ENCODE data around the gene ELL. TPM values are rescaled to one million over a fixed set of nuclear protein-coding genes. Genes with fewer than 3 reads are reported as not detected.

The ELL gene
- total RNA-seq, 1 donor from 2014 or later = 12.3 TPM

Other genes starting within 250 kb of the ELL start
- under 0.01 and 0.17 TPM in 2 replicates for gene IQCN, start 247.6 kb downstream of the ELL start, total RNA-seq
- 122 and 173 TPM in 2 replicates for gene JUND, start 240.4 kb downstream of the ELL start, total RNA-seq
- gene LSM4, start 199.0 kb downstream of the ELL start, total RNA-seq = 88.5 and 185 TPM in 2 replicates
- 28.2 and 29.6 TPM in 2 replicates for gene PGPEP1, start 181.5 kb downstream of the ELL start, total RNA-seq
- gene GDF15, start 135.9 kb downstream of the ELL start, total RNA-seq = 106 and 152 TPM in 2 replicates
- gene LRRC25, start 124.4 kb downstream of the ELL start, total RNA-seq = not detected in 2 replicates
- 88.8 and 96.7 TPM in 2 replicates for gene SSBP4, start 102.7 kb downstream of the ELL start, total RNA-seq
- 35.4 and 69.7 TPM in 2 replicates for gene ISYNA1, start 83.9 kb downstream of the ELL start, total RNA-seq
- gene FKBP8, start 21.5 kb upstream of the ELL start, total RNA-seq = 216 and 253 TPM in 2 replicates
- 58.0 and 91.2 TPM in 2 replicates for gene KXD1, start 35.8 kb upstream of the ELL start, total RNA-seq
- 755 and 1,061 TPM in 2 replicates for gene UBA52, start 49.8 kb upstream of the ELL start, total RNA-seq
- gene REX1BD, start 66.7 kb upstream of the ELL start, total RNA-seq = 75.5 and 91.2 TPM in 2 replicates
- not detected in 2 replicates for gene CRLF1, start 84.7 kb upstream of the ELL start, total RNA-seq
- gene TMEM59L, start 90.8 kb upstream of the ELL start, total RNA-seq = under 0.01 TPM in 1 of 2 replicates, not detected in the other
- gene KLHL26, start 115.0 kb upstream of the ELL start, total RNA-seq = 1.9 and 9.1 TPM in 2 replicates
- 1.2 and 1.8 TPM in 2 replicates for gene CRTC1, start 161.6 kb upstream of the ELL start, total RNA-seq